IPS-NIHi11 (cell line): Measurements from ENCODE around the gene FBXL13.
"Not testable (repeated sequence)": the region's sequence is repeated elsewhere in the genome, so short reads cannot be mapped to it uniquely, and the experiment has no call there.

Experiments
- DNase-seq: peaks from one replicate; pipeline ENCODE4 v3.0.0; 2012; ENCODE audit warnings: mixed read lengths, low spot score

FBXL13 gene

DNA sequence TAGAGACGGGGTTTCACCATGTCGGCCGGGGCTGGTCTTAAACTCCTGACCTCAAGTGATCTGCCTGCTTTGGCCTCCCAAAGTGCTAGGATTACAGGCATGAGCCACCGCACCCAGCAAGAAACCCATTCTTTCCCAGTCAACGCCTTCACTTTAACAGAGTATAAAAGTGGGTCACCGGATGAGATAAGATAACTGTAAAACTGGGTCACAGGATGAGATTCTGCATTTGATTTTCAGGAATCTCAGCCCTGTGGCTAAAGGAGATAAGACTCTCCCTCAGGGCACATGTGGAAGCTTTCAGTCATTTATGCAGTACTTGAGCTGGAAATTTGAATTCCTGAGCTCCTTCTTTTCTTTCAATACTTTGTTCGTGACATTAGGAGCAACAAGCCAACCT lies 91.0 kb downstream of the FBXL13 start:
- DNase-seq, result no peak

DNA sequence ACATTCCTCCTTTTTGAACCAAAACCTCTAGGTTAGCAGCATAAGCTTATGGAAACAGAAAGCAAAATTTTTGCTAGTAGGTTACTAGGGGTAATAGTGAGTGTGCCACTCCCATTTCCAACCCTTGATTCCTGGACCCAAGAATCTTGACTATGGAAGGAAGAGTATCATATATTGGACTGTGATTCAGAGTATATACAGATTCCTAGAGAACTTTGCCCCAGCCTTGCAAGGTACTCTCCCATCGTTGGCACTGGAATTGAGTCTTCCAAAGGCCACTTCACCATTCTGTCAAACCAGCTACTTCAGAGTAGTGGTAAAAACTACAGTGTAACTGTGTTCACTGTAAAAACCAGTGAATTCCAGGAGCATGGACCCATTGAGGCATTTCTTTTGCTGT lies 92.4 kb downstream of the FBXL13 start:
- no peak for DNase-seq

DNA sequence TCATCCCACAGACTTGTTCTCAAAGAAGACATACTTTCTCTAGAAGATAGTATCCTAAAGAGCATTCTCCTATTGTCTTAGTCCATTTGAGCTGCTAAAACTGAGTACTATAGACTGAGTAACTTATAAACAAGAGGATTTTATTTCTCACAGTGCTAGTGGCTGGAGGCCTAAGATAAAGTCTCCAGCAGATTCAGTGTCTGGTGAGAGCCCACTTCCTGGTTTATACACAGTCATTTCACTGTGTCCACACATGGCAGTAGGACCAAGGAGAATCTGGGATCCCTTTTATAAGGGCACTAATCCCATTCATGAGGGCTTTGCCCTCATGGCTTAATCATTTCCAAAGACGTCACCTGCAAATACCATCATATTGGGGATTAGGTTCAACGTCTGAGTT lies 93.1 kb downstream of the FBXL13 start:
- DNase-seq, result no peak

DNA sequence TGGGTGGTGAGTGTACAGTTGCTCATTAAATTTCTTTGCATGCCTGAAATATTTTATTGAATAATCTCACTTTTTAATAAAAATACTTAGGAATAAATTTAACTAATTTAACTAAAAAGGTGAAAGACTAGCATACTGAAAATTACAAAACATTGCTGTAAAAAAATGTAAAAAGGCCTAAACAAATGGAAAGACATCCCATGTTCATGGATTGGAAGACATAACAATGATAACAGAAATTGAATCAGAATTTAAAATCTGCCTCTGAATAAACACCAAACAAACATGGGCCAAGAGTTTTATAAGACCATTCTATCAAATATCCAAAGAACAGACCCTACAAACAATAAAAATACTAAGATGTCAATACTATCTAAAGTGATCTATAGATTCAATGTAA lies 94.9 kb downstream of the FBXL13 start:
- no peak for DNase-seq

DNA sequence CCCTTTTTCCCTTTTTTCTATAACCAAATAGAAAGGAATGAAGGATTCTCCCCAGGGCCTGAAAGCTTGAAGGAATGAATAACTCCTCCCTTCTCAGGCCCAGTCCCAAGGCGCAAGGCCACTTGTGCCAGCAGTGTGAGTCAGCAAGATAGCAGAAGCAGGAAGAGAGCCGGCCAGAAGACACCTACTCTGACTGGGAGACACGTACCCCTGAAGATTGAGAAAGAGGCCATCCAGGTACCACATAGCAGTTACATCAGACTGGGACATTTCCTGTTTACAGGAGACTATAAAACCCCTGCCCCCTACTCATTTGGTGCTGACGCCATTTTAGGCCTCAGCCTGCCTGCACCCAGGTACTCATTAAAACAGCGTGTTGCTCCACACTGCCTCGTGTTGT lies 96.3 kb downstream of the FBXL13 start:
- no peak for DNase-seq

DNA sequence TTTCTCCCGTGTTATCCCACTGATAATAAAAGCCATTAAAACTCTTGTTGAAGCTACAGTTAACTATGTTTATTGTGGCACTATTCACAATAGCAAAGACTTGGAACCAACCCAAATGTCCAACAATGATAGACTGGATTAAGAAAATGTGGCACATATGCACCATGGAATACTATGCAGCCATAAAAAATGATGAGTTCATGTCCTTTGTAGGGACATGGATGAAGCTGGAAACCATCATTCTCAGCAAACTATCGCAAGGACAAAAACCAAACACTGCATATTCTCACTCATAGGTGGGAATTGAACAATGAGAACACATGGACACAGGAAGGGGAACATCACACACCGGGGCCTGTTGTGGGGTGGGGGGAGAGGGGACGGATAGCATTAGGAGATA lies 97.0 kb downstream of the FBXL13 start:
- not testable (repeated sequence) for DNase-seq

DNA sequence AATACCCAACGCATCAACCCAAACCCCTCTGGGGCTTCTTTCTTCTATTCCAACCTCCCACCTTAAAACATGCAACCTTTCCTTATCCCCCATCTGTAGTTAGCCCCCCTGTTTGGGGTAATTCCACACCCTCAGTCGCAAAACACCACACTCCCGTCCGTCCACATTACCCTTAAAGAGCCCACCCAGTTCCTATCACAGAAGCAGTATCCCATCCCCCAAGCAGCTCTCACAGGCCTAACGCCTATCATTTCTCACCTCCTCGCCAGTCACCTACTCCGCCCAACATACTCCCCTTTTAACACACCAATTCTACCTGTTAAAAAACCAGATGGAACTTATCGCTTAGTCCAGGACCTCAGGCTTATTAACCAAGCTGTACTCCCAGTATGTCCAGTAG lies 98.1 kb downstream of the FBXL13 start:
- DNase-seq, result no peak

DNA sequence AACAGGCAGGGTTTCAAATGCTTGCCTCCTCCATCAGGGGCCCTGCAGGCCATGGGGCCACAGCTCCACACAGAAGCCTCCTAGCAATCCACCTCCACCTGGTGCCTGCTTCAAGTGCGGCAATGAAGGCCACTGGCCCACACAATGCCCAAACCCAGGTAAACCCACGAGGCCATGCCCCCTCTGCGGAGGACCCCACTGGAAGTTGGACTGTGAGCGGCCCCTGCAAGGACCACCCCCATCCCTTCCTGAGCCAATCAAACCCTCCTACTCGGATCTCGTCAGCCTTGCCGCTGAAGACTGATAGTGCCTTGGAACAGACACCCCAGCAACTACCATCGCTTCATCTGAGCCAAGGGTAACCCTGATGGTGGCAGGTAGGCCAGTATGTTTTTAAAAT lies 98.7 kb downstream of the FBXL13 start:
- DNase-seq, result no peak

DNA sequence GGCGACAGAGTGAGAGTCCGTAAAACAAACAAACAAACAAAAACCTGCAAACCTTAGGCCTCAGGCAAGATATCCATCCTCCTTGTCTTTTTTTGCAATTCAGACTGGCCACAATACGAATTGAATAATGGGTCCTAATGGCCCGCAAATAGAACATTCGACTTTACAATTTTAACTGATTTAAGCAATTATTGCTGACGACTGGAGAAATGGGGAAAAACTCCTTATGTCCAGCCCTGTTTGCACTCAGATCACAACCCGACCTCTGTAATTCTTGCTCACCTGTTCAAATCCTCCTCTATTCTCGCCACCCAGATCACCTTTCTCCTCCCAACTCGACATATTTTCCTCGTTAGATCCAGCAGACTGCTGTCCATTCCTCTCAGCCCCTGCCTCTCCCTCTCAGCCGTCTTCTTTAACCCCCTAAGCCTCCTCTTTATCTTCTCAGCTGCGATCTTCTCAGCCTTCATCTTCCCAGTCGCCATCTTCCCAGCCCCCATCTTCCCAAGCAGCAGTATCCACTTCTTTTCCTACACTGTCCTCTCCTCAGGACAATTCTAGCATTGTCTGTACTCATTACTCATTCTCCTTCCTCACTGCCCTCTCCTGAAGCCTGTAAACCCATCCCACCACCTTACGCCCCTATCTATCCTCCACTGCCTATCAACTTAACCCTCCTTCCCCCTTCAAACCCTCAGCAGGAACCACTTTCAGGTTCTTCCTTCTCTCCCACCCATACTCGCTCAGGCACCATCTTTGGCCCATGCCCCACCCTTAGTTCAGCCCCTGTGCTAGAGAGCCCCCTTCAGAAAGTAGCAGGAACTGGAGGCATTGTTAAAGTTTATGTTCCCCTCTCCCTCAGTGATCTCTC lies 100.0 kb downstream of the FBXL13 start:
- DNase-seq, result no peak

DNA sequence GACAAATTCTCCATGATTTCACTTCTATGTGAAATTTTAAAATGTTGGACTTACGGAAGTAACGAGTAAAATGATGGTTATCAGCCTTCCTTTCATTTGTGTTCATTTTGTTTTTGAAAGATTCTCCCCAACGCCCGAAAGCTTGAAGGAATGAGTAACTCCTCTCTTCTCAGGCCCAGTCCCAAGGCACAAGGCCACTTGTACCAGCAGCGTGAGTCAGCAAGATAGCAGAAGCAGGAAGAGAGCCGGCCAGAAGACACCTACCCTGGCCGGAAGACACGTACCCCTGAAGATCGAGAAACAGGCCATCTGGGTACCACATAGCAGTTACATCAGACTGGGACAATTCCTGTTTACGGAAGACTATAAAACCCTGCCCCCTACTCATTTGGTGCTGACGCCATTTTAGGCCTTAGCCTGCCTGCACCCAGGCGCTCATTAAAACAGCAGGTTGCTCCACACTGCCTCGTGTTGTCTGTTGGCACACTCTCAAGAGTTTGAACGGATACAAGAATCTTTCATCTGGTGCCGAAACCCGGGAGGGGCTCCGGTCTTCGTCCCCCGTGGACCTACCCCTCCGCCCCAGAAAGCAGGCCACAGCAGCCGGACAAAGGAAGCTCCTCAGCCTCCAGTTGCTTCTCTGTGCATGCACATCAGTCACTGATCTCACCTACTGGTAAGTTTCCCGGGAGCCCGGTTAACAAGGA lies 101.3 kb downstream of the FBXL13 start:
- no peak for DNase-seq

DNA sequence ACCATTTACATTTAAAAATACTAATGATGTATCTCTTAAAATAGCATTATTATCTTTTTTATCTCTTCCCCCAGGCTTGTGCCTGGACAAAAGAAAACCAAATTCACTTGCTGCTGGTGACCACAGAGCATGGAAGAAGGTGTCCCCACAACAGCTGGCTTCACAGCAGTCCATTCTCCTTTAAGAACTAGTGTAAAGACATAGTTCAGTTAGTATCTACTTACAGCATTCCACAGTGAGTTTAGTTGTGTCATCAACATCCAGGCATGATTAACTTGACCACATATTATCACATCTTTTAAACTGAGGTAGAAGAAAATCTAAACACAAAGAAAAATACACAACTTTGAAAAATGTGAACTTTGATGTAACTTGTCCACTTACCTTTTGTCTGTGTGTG lies 106.8 kb downstream of the FBXL13 start:
- no peak for DNase-seq

DNA sequence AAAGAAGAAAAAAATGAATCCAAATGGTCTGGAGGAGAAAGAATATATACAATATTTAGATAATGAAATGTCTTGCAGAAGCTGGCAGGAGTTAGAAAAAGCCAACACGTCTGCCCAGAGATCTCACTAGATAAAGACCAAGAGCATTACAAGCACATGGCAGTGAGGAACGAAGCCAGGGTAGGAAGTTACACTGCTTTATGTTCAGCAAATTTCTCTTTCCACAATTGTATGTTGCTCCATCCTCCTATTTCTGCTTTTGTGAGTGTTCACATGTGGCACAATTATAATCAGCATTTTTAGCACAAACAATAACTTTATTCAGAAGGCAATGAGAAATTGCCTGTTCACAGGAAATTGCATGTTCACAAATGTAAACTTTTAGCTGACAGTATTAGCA lies 108.1 kb downstream of the FBXL13 start:
- no peak for DNase-seq

DNA sequence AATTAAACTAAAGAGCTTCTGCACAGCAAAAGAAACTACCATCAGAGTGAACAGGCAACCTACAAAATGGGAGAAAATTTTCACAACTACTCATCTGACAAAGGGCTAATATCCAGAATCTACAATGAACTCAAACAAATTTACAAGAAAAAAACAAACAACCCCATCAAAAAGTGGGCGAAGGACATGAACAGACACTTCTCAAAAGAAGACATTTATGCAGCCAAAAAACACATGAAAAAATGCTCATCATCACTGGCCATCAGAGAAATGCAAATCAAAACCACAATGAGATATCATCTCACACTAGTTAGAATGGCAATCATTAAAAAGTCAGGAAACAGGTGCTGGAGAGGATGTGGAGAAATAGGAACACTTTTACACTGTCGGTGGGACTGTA lies 112.6 kb downstream of the FBXL13 start:
- DNase-seq, result not testable (repeated sequence)

DNA sequence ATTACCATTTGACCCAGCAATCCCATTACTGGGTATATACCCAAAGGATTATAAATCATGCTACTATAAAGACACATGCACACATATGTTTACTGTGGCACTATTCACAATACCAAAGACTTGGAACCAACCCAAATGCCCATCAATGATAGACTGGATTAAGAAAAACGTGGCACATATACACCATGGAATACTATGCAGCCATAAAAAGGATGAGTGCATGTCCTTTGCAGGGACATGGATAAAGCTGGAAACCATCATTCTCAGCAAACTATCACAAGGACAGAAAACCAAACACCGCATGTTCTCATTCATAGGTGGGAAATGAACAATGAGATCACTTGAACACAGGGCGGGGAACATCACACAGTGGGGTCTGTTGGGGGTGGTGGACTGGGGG lies 116.6 kb downstream of the FBXL13 start:
- DNase-seq, result not testable (repeated sequence)

DNA sequence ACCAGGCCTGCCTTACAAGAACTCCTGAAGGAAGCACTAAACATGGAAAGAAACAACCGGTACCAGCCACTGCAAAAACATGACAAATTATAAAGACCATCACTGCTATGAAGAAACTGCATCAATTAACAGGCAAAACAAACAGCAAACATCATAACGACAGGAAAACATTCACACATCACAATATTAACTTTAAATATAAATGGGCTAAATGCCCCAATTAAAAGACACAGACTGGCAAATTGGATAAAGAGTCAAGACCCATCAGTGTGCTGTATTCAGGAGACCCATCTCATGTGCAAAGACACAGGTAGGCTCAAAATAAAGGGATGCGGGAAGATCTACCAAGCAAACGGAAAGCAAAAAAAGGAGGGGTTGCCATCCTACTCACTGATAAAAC lies 120.2 kb downstream of the FBXL13 start:
- not testable (repeated sequence) for DNase-seq

DNA sequence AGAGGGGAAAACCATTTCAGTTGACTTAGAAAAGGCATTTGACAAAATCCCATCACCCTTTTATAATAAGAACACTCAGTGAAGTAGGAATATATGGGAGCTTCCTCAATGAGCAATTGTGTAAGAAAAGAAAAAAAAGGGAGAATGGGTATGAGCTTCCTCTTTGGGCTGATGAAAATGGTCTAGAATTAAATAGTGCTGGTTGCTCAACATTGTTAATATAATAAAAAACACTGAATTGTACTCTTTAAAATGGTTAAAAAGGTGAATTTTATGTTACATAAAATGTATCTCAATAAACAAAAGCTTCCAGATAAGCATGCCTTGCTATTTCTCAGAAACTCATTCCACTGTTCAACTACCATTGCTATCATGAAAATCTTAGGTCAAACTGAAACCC lies 121.2 kb downstream of the FBXL13 start:
- no peak for DNase-seq

DNA sequence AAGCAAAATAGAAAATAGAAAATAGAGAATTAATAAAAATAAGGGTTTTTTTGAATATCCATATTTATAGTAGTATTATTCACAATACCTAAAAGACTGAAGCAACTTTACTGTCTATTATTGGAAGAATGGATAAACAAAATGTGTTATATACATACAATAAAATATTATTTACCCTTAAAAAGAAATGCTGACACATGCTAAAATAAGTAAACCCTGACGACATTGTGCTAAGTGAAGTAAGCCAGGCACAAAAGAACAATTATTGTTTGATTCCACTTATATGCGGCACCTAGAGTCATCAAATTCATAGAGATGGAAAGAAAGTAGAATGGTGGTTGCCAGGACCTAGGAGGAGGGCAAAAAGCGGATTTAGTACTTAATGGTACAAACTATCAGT lies 122.8 kb downstream of the FBXL13 start:
- no peak for DNase-seq

DNA sequence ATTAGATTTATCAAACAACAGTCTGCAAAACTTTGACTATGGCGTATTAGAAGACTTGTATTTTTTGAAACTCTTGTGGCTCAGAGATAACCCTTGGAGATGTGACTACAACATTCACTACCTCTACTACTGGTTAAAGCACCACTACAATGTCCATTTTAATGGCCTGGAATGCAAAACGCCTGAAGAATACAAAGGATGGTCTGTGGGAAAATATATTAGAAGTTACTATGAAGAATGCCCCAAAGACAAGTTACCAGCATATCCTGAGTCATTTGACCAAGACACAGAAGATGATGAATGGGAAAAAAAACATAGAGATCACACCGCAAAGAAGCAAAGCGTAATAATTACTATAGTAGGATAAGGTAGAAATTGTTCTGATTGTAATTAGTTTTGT lies 130.4 kb downstream of the FBXL13 start:
- no peak for DNase-seq

DNA sequence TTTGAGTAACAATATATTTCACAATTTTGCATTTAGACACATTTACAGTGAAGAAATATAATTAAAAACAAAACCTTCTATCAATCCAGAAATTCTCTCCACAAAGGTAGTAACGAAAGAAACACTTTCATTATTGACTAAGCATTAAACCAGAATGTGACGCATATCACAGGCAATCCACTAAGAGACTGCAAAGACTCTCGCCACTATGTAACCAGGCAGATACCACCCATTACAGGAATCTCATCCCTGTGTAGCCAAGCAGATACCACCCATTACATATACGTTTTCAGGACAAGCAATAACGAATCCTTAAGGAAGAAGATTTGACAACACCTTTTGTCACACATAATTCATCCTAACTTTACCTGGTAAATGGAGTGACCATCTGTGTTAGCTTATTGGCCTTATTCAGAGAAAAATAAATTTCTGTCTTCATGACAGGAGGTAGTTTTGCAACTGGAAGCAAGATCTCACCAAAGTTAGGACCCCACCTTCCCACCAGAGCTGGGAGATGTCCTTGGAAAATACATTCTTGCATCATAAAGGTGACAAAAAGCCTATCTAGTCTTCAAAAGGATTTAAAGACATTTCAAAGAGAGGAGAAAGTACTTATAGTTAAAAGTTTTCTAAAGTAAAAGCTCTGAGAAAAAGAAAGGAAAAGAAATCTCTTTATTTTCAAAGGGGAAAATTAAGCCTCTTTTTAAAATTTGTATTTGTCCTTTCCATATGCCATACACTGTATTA lies 131.0 kb downstream of the FBXL13 start:
- no peak for DNase-seq

DNA sequence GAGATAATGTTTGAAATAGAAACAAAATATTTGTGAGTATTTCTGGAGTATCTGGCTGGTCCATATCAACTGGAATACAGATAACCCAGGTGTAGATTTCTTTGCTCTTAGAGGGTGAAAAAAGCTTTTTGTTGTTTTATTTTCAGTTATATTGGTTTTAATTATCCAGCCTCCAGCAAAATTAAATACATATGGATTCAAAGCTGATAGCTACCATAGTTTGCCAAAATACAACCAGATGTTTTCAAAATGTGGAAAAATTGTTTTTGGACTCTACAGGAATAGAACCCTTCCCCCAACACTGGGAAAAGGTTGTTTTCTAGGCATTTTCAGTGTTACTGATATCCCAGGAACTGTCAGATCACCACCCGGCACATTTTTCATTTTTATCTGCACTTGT lies 131.7 kb downstream of the FBXL13 start:
- no peak for DNase-seq

DNA sequence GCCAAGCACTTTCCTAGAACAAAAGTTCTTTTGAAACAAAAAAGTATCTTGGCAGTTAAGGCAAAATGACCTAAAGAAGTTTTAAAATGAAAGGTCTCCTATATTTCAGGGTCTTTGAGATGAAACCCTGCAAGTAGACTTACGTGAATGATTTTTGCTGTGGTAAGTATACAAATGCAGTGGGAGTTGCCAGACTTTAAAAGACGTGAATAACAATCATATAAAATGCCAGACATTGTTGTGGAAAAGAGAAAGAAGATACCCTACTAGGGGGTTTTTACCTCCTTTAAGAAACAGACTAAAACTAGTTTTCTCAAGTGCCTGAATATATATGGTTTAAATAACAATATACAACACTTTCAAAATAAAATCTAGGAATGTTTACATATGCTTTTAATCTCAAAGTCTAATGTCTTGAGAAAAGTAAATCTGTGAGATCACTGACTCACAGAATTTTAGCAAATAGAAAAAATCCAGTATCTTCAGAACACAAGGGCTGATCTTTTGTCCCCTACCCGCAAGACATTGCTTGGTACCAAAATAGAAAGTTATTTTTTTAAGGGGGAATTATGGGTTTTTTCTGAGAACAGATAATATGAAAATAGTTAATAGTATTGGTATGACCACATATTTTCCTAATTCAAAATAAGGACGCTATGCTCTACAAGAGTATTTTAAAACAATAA lies 132.3 kb downstream of the FBXL13 start:
- DNase-seq, result no peak

DNA sequence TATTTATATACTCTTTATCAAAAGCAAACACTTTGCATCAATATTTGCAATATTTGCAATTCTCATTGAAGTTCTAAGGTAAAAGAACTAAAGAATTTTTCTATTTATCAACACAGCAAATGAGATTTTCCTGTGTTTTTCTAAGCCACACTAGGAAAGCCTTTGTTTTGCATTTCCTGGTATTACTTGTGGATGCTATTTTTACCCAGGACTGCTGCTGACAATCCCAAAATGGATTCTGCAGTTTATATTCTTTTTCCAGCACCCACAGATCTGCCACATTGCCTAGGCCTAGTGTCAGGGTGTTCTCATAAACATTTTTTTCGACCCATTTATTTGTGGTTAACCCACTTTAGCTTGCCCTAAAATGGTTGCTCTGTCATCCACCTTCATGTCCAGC lies 135.9 kb downstream of the FBXL13 start:
- DNase-seq, result no peak
